SK-N-SH (cell line): Measurements from ENCODE around the gene TRMT112.

ENCODE experiments used
- ELF1 ChIP-seq: IDR thresholded peaks from 2 replicates; pipeline ENCODE4 v1.4.0; 2012
- EZH2phosphoT487 ChIP-seq: fragments of 200-600 bp; sonication (generic); IDR thresholded peaks from 2 replicates; pipeline ENCODE4 v1.6.1; 2017; ENCODE audit warnings: low read depth, mixed run types, mild to moderate bottlenecking, antibody characterized with exemption, moderate library complexity, borderline replicate concordance
- SIN3A ChIP-seq: IDR thresholded peaks from 2 replicates; pipeline ENCODE4 v1.6.1; 2012; ENCODE audit warnings: low read depth, mild to moderate bottlenecking, low read length, moderate library complexity, borderline replicate concordance
- YY1 ChIP-seq: IDR thresholded peaks from 2 replicates; pipeline ENCODE4 v1.4.0; 2012; ENCODE audit warnings: low read depth, mild to moderate bottlenecking
- TF ChIP-seq, protein P1 (sequence below): fragments of 200-600 bp; sonication (generic); IDR thresholded peaks from 2 replicates; pipeline ENCODE4 v1.6.1; 2017; ENCODE audit warnings: antibody characterized with exemption, mild to moderate bottlenecking, moderate library complexity

DNA sequence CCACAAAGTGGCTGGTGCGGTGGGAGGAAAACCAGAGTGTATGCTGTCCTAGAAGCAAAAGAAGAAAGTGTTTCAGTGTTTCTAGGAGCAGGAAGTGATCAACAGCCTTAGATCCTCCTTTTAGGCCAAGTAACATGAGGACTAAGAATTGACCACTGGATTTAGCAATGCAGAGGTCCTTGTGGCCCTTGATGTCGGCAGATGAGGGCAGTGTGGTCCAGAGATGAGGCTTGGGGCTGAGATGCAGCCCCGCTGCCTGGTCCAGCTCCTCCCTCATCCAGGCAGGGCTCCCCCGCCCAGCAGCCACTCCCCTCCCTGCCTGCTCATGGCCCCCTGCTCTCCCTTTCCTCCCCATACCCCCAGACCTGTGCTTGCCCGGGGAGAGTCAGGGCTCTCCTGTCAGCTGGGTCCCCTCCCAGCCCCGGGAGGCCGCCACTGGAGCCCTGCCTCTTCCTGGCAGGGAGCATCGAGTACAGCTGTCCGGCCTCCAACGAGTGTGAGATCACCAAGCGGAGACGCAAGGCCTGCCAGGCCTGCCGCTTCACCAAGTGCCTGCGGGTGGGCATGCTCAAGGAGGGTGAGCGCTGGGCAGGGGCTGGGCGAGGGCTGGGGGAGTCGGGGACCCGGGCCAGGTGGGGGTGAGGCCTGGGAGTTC, 3.7 kb downstream of the TRMT112 start:
- TF ChIP-seq SIN3A (no peak), EZH2phosphoT487 (no peak), ELF1 (no peak), YY1 (no peak)
- TF ChIP-seq, protein P1, sequence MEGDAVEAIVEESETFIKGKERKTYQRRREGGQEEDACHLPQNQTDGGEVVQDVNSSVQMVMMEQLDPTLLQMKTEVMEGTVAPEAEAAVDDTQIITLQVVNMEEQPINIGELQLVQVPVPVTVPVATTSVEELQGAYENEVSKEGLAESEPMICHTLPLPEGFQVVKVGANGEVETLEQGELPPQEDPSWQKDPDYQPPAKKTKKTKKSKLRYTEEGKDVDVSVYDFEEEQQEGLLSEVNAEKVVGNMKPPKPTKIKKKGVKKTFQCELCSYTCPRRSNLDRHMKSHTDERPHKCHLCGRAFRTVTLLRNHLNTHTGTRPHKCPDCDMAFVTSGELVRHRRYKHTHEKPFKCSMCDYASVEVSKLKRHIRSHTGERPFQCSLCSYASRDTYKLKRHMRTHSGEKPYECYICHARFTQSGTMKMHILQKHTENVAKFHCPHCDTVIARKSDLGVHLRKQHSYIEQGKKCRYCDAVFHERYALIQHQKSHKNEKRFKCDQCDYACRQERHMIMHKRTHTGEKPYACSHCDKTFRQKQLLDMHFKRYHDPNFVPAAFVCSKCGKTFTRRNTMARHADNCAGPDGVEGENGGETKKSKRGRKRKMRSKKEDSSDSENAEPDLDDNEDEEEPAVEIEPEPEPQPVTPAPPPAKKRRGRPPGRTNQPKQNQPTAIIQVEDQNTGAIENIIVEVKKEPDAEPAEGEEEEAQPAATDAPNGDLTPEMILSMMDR = no peak
